Epithelial cell of prostate (primary cell): Measurements from ENCODE around the gene GFM2.
"Not testable (repeated sequence)": the region's sequence is repeated elsewhere in the genome, so short reads cannot be mapped to it uniquely, and the experiment has no call there.

ENCODE experiments used
- DNase-seq: peaks from one replicate; pipeline ENCODE4 v3.0.0-alpha.2; 2011; ENCODE audit warnings: low read depth, low spot score
- H3K27ac ChIP-seq: fragments of 450-650 bp; 2 replicates; pipeline ENCODE4 v1.5.1; 2017; ENCODE audit warnings: mild to moderate bottlenecking

The GFM2 gene

DNA sequence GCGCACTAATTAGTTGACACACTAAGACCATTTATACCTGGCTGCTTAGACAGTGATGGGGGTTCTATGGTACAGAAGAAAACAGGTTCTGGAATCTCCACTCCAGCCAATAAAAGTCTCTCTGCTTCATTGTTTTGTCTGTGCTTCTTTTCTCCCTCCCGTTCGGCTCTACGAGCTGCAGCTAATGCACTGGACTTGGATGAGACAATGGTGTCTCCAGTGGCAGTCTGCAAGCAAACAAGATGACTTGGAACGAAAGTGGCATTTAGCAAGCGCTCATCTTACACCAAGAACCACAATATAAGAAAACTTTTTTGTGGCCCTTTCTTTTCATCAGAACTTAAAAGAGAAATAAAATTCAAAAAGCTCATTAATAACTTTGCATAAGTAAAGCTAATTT, 30.2 kb downstream of the GFM2 start:
- no peak overlapping the region for H3K27ac ChIP-seq
- no peak for DNase-seq

DNA sequence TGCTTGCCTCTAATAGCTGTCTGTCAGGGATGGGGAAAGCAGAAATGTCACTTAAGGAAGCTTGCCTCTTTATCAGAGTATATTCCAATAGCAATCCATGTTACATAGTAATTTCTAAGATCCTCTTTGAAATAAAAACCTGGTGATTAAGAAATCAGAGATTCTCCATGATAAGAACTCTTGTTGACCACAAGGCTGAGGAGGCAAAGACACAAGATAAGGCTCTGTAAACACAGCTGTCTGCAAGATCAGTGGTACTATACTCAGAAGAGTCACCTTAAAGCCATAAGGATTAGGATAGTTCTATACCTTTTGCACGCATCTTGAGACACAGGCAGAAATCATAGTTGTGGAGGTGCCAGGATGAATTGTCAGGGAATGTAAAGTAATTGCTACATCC, 41.6 kb downstream of the GFM2 start:
- H3K27ac ChIP-seq = no peak overlapping the region
- DNase-seq = no peak

DNA sequence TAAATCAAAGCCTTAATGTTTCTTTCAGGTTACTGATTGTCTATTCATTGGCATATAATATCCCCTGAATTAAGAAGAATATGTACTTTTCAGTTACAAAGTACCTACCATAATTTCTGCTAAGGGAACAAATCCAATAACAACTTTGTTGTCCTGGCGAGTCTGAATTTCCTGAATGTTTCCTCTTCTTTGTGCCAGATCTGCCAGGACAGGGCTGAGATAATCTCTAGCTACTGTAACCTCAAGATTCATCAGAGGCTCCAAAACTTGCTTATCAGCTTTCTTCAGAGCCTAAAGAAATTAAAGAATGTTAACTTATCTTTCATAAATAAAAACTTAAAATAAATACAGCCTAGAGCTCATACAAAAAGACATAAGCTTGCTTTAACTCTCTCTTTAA, 44.6 kb downstream of the GFM2 start:
- DNase-seq = no peak
- no peak overlapping the region for H3K27ac ChIP-seq

DNA sequence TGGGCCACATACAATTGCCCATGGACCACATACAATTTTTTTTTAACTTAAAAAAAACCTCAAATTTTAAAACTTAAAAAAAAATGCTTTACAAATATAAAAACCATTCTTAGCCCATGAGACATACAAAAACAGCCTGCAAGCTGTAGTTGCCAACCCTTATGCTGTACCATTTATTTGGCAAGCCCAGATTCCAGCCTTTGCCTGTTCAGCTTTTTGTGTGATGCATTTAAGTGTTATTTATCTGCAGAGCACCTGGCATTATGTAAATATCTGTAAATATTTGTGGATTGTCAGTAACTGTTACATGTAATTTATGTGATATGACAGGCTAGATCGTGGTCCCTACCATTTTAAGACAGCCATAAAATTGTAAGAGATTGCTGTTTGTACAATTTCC, 49.3 kb downstream of the GFM2 start:
- no peak for DNase-seq
- no peak overlapping the region for H3K27ac ChIP-seq

DNA sequence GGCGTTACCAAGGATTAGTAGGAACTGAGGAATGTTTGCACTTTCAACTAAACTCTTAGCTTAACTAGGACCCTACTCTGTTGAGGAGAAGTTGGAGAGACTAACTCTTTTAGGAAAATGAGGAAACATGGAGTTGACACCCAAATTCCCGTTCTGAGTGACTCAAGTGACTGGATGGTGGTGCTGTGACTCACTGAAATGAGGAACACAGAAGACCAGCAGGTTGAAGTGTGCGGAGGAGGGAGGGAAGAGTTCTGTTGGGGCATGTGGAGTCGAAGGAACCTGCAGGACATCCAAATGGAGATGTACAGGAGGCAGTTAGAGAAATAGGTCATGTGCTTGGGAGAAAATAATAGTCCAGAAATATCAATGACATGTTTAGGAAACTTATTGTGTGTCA, 73.7 kb downstream of the GFM2 start:
- peak overlapping the region; percentile 40 for H3K27ac ChIP-seq
- DNase-seq = peak; percentile 27

DNA sequence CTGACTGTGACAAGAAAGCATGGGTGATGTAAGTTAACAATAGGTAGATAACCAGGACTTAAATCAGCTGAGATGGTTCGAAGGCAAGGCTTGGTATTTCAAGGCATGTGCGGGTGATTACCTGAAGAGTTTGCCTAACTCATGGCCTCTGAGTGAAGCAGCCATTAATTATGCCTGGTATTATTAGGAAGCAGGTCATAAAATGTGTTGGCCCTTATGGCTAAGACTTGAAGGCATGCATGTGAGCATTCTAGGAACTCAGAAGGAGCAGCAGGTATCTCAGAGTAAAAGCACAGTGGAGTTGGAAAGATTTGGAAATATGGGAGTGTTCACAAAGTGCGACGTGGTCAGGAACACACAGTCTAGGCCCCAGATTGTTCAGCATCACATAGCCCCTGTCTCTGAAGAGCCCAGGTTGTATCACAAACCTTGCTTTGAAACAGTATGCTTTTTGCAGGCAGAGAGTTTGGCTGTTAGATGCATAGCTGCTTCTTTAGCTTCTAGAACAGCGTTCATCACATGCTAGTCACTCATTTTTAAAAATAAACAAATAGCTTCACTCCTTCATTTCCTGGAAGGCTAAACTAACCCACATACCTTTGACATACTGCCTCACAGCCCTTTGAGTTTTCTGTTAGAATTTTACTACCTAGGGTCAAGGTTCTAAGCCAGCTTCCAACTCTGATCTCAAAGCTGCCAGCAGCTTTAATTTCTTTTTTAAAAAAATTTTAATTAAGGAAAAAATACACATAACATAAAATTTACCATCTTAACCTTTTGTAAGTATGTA, 79.8 kb downstream of the GFM2 start:
- H3K27ac ChIP-seq = no peak overlapping the region
- no peak for DNase-seq

DNA sequence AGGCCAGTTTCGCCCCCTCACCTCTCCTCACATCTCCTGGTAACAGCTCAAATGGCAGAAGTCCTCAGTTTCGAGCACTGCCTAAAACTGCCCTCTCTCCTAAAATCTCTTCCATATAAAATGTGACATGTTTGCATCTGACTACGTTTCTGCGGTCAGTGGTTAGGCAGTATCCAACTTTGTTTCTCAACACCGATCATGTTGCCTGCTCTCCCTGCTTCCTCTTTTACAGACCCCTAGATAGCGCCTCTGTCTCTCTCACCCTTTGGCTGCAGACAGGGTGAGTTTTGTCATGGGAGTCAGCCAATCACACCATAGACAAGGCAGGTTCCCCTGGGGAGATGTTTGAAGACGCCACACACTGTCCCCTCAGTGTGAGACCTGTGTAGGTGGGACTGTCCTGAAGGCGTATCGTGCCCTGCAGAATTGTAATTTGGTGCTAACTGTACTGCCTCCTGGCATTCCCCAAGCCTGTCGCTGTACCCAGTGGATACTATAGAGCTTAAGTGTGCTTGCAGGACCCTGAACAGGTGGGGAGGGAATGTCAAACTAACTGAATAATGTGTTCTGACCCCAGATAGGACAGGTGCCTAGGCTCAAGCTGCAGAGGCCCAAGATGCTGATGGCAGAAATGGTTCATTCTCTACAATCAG, 80.8 kb downstream of the GFM2 start:
- no peak overlapping the region for H3K27ac ChIP-seq

DNA sequence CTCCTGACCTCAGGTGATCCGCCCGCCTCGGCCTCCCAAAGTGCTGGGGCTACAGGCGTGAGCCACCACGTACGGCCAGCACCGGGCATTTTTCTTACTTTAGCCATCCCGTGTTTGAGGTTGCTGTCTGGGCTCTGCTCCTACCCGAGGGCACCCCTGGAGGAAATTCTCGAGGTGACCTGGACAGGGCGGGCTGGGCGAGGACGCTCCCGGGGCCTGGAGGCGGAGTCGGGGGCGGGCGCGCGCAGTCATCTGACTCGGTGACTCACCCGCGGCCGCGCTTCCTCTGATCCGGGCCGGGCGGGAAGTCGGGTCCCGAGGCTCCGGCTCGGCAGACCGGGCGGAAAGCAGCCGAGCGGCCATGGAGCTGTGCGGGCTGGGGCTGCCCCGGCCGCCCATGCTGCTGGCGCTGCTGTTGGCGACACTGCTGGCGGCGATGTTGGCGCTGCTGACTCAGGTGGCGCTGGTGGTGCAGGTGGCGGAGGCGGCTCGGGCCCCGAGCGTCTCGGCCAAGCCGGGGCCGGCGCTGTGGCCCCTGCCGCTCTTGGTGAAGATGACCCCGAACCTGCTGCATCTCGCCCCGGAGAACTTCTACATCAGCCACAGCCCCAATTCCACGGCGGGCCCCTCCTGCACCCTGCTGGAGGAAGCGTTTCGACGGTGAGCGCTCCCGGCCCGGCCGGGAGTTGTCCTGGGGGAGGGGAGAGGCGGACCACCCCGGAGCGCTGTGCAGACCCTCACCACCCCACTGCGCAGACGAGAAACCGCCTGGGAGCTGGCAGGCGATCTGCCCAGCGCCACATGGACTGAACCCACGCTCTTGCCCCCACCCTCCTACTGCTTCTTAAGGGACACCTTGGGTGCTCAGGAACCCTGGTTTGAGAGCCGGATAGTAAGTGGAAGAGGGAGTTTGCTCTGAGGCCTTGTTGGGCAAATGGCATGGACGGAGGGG, 81.7 kb downstream of the GFM2 start, which contains the start of gene HEXB:
TSS of gene HEXB (plus strand) at position 334 of the 952 bp plus-strand sequence. CDS start at position 362, 28 bp downstream.
- no peak for DNase-seq
- peak within 1 kb of the TSS; percentile 48 for H3K27ac ChIP-seq

More for the DNA sequence above, 80.8 kb downstream of the GFM2 start:
- no peak for DNase-seq

DNA sequence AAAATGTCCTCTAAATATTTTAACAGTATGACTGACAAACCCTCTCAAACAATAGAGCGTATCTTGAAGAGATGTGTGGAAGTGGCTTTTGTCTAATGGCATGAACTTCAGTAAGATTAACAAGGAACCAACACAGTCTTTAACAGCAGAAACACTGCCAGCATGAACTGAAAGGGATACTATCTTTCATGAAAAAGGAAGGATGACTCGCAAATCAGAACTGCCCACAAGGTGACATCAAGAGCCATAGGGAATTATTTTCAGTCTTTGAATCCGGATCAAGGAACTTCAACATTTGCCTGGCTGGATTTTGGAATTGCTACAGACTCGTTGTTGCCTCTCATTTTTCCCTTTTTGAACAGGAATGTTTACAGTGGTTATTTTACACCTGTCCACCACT, 87.0 kb downstream of the GFM2 start:
- DNase-seq = no peak
- no peak overlapping the region for H3K27ac ChIP-seq

DNA sequence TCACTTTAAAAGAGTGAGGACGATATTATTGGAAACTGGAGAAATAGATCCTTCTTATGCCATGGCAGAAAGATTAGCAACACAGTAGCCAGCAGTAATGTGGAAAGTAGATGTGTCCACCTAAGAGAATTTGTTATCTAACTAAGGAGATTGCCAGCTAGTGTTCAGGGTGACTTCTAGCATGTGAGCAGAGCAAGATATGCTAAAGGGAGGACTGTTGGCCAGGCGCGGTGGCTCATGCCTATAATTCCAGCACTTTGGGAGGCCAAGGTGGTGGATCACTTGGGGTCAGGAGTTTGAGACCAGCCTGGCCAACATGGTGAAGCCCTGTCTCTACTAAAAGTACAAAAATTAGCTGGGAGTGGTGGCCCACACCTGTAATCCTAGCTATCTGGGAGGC, 87.6 kb downstream of the GFM2 start:
- not testable (repeated sequence) for DNase-seq, H3K27ac ChIP-seq

DNA sequence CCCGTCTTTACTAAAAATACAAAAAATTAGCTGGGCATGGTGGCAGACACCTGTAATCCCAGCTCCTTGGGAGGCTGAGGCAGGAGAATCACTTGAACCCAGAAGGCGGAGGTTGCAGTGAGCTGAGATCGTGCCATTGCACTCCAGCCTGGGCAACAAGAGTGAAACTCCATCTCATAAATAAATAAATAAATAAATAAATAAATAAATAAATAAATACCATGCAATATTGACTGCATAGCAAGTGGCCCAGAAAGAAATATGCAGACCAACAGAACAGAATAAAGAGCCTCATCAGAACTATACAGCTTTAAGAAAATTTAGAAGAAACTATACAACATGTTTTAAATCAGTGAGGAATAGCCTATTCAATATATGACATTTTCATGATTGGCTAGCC, 88.8 kb downstream of the GFM2 start:
- not testable (repeated sequence) for DNase-seq, H3K27ac ChIP-seq

DNA sequence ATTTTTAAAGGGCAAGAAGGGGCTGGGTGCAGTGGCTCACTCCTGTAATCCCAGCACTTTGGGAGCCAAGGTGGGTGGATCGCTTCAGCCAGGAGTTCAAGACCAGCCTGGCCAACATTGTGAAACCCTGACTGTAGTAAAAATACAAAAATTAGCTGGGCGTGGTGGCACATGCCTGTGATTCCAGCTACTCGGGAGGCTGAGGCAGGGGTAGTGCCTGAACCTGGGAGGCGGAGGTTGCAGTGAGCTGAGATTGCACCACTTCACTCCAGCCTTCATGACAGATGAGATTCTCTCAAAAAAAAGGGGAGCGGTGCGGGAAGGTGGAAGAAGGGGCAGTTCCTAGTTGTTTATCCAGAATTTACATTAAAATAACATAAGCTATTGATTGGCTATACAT, 90.5 kb downstream of the GFM2 start:
- not testable (repeated sequence) for H3K27ac ChIP-seq, DNase-seq

DNA sequence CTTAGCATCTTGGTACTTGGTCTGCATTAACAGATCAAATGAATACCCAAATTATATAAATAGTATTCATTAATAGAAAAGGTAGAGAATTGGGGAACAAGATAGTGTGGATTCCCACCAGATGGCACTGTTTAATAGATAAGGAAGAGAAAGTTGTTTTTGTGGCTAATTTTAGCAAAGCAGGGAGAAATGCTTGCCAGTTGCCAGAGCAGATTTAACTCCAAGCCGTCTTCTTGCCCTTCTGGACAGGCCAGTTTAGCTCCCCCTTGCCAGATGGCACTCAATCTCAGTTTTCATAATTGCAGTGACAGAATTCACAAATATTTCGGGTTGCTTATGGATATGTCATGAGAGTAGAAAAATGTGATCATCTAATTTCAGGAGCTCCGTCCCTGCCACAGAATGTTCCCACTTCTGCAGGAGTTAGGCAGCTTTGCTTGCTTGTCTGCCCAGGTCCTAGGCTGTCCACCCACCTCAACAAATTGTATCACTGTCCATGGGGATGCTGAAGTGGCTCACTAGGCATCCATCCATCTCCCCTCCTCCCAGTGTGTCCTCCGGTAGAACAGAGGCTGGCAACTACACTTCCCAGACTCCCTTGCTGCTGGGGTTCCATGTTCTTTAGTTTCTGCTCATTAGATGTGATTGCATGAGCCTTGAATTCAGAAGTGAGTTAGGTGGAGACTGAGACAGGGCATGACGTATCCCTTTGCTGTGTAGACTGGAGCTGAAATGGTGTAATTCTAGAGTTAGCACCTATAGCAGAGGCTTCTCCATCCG, 93.7 kb downstream of the GFM2 start:
- no peak overlapping the region for H3K27ac ChIP-seq
- DNase-seq = no peak

DNA sequence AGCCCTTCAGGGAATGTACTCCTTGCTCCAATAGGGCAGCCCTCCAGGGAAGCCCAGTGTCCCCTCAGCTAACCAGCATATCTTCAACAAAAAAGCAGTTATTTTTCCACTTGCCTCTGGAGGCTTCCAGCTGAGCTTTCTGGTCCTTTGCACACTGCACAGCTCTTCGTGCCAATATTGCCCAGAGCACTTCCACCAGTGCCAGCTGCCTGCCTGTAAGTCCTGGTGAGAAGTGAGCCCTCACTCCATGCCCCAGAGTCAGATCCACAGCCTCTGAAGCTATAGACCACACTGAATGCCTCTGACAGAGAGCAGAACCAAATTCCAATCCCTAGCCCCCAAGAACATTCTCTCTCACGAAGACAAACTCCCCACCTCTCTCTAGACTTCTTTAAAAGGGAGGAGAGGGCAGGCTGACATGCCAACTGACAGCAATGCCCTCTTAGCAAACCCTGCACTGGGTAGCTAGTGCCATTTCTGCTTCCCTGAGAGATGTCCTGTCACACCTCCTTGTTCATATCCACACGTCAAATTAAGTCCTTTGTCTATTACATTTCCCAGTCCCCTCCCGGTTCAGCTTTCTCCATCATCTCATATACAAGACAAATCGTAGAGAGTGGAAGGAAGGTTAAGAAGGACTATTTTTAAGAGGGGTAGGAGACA, 94.6 kb downstream of the GFM2 start:
- DNase-seq = no peak
- no peak overlapping the region for H3K27ac ChIP-seq
